ENCODE data around the gene ECE1. TPM values are rescaled to one million over a fixed set of nuclear protein-coding genes. Genes with fewer than 3 reads are reported as not detected.

ECE1 gene
- 17.4 and 17.5 TPM in 2 replicates for polyA plus RNA-seq (2014; cell fraction: cytosol; rRNA removed)
- polyA plus RNA-seq (2014; cell fraction: nucleus; rRNA removed), result 6.6 and 9.1 TPM in 2 replicates

- peak; percentile 57 for DNase-seq (ENCODE audit: low spot score)
Observed at GRCh38 chr1:21289700-21290545, at the start of gene ECE1. Gene ECE1, minus strand, starts transcription at chr1:21290463. Its CDS starts 49 bp downstream, at chr1:21290414.

DNA sequence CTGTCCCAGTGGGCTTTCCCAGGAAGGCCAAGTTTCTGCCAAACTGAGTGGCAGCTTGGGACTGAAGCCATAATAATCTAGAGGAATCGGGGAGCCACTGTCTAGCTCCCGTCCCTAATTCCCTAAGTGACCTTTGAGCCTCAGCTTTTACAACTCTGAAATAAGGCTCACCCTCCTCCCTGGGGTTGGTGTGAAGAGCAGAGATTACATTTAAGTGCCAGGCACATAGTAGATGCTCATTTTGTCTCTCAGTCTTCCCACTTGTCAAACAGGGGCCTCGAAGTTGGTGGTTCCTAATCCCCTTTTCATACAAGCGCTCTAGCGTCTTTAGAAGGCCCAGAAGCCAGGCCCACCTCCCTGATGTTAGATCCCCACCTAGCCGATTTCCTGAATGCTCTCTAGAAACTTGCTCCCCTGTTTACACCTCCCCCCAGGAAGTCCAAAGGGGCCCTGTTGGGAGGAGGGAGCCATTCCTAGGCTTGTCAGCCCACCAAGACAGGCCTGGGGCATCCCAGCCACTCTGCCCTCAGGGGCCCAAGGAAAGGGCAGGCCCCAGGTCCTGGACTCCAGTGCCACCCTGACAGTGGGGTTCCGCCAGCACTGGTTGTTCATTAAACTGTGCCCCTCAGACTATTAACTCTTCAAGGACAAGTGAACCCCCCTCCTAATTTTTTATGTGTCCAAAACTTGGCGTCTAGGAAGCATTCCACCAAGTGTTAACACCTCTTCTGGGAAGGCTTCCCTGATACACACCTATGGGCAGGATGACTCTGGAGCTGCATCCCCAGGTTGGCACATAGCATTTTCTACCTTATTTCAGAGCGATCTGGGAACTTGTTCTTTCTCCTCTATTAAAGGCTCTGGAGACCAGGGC, 49.3 kb upstream of the ECE1 start:
- no peak for DNase-seq (ENCODE audit: low spot score)

DNA sequence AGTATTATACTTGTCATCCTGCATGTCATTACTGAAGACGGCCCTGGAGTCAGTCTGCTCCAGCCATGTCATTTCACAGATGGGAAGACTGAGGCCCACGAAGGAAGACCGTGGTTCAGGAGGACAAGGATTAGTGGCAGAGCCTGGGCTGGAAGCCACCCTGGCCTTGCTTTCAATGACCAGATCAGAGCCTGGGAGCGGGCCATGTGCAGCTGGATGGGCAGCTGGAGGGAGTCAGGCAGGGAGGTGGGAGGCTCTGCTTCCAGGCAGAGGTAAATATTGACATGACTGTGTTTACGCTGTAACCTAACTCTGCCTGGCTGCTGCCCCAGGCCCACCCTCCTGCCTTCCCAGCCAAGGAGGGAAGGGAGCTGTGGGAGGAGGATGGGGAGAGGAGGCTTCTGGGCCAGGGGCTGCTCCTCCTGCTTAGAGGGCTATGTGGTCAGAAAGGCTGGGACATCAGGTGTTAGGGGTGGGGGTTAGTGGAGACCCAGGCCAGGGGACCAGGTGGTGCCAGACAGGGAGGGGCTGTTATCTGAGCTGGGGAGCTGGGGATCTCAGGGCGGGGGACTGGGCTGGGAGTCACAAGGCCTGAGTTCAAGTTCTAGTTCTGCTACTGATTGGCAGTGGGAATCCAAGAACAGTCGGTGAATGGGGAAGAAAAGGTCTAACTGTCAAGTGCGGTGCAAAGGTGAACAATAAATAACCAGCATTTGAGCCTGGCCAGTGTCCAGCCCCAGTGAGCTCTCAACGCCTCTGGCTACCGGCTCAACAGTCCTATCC, 48.5 kb upstream of the ECE1 start:
- DNase-seq (ENCODE audit: low spot score), result peak; percentile 35

DNA sequence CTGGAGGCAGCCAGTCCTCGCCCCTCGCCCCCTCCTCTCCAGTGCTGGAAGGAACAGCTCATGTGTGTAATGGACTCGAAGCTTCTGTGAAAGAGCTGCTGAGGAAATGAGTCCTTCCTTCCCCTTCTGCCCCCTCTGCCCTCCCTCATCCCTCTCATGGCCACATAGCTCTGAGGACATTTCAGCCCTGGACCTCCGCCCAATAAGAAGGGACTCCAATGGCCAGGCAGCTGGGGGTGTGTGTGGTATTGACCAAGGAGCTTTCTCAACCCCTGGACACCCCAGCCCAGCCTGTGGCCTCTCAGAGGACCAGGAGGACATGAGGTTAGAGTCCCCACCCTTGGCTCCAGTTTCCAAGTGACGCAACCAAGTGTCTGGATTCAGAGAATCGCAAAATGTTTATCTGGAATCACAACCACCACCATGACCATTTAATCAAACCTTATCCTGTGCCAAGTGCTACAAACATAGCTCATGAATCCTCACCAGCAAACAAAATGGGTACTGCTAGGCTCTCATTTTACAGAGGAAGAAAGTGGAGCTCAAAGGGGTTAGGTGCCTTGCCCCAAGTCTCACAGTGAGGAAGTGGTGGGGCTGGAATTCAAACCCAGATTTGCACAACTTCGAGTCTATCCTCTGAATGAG, 47.8 kb upstream of the ECE1 start:
- no peak for DNase-seq (ENCODE audit: low spot score)

DNA sequence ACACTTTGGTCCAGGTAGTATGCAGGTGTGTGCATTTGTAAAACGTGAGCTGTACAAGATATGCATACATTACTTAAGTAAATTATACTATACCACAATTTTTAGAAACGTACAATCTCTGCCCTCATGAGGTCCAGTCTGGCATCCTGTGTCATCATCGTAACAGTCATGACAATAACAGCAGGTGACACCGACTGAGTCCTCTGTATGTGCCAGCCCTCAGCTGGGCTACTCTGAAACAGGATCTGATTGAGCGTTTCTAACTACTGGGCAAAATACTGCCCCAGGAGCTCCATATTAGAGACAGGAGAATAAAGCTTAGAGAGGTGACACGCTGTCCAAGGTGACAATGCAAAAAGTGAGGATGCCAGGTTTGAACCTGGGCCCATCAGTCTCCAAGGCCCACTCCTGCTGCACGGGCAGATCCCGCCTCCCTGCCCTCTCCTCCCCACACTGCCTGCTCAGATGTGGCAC, 47.2 kb upstream of the ECE1 start:
- DNase-seq (ENCODE audit: low spot score), result no peak

- DNase-seq (ENCODE audit: low spot score), result peak; percentile 56
Observed at GRCh38 chr1:21337010-21337437, 46.8 kb upstream of the ECE1 start.

DNA sequence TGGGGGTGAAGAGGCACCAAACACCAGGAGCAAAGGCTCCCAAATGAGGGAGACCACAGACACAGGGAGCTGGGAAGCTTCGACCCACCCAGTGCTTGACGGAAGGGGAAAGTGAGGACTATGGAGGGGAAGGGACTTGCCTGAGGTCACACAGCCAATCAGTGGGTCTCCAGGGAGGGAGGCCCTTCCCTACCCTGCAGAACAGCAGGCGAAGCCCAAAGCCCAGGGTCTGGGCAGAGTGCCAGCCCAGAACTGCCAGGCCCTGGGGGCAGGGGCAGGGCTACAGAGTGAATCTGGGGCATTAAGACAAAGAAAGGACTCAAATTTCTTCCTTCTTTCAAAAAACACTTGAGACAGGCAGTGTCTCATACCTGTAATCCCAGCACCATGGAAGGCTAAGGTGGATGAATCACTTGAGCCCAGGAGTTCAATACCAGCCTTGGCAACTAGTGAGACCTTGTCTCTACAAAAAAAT, 45.5 kb upstream of the ECE1 start:
- DNase-seq (ENCODE audit: low spot score), result no peak

DNA sequence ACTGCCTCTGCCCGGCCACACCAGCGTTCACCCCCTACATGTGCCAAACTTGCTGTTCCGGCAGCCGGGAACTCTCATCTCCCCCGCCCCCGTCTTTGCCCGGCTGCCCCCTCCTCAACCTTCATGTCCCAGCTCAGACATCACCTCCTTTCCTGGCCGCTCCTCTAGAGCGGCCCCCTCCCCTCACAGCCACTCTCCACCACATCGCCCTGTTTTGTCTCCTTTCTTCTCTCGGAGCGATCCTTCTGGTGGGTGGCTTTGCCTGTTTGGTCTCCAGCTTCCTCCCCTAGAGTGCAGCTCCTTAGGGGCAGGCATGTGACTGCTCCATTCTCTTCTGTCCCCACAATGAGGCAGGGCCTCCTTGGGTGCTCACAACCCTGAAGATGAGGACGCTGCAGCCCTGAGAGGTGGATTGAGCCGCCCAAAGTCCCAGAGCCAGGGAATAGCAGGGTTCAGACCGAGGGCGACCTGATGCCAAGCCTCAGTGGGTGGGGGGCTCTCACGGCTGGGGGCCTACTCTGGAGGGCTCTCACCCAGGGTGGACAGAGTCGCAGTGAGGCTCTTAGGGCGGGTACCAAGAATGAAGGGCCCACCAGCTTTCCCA, 44.9 kb upstream of the ECE1 start:
- DNase-seq (ENCODE audit: low spot score), result no peak

- no peak for DNase-seq (ENCODE audit: low spot score)
Observed at GRCh38 chr1:21334214-21335087, 44.2 kb upstream of the ECE1 start.

GRCh38 chr1:21333824-21334213, 43.6 kb upstream of the ECE1 start:
- DNase-seq (ENCODE audit: low spot score), result no peak

DNA sequence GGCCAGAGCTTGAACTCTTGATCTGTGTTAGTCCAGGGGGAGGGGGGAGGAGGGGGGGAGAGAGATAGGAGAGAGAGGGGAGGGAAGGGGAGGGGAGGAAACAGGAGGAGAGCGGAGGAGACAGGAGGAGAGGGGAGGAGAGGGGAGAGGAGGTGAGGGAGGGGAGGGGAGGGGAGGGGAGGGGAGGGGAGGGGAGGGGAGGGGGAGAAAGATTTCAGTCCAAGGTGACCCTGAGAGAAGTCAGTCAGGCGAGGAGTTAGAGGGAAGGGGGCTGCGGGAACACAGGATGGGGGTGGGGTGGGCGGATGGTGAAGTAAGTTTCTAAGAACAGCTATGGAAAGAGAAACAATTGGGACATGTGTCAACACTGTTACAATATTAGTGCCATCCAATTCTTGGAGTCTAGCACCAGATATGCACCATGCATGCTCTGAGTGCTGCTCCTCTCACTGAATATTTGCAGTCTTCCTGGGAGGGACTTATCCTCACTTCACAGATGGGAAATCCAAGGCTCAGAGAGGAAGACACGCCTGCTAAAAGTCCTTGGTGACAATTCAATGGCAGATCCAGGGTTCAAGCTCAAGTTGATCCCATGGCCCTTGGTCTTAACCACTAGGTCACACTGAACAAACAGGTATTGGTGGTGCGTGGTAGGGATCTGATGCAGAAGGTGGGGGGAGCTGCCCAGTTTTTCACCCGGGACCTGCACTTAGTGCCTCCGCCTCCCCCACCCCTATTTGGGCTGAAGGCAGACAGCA, 42.5 kb upstream of the ECE1 start:
- no peak for DNase-seq (ENCODE audit: low spot score)

GRCh38 chr1:21331752-21332478, 41.7 kb upstream of the ECE1 start:
- peak; percentile 75 for DNase-seq (ENCODE audit: low spot score)

DNA sequence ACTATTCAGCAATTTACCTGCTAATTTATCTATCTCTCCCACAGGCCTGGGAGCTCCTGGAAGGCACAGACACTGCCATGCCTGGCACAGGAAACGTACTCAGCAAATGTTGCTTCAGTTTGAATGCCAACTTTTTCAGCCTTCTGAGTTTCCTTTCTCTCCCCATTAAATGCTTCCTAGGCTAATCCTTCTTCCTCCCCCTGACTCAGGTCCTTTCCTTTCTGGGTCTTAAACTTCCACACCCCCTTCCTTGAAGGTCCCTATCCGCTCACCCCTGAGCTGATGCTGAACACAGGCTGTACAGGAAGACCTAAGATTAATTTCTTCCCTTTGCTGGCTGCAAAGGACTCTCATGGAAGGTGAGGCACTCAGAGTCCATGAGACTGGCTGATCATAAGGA, 40.3 kb upstream of the ECE1 start:
- no peak for DNase-seq (ENCODE audit: low spot score)

DNA sequence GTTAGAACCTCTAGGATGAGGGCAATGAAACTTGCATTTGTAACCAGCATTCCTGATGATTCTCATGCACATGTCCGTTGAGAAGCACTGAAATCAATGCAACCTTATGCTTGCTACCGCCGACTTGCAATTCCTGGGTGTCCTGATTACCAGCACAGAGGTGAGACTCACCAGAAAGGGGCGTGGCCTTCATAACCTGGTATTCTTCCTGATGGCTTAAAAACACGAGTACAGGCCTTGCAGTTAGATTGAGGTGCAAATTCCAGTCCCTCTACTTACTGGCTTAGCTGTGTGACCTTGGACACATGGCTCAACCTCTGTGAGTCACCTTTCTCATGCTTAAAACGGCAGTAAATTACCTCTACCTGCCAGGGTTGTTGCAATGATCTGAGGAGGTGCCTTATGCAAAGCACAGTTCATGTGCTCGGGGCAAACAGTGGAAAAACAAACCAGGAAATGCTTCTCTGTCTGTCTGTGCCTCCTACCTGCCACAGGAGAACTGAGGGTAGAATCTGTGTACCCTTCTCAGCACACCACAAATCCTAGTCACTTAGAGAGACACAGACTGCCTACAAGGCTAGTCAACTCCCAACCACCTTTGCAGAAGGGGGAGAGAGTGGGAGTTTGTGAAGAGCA, 39.1 kb upstream of the ECE1 start:
- DNase-seq (ENCODE audit: low spot score), result no peak

- no peak for DNase-seq (ENCODE audit: low spot score)
Observed at GRCh38 chr1:21327566-21328323, 37.5 kb upstream of the ECE1 start.

DNA sequence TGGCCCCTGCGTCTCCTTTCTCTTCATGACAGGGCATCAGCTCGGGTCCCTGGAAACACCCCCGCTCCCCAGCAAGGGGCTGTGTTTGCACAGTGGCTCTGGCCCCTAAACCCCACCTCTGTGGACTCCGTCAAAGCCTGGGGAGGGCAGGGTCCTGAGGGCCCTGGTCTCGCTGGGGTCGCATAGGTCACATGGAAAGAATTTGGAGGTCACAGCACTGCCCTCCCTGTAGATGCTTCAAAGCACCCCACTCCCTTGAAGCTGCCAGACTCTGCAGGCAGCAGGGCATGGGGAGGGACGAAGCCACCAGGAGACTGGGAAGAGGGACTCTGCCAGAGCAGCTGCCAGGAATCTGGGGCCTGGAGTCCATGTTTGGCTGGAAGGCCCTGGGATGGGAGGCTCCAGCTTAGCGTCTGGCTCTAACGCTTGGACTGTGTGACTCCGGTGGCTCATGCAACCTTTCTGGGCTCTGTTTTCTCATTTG, 36.6 kb upstream of the ECE1 start:
- no peak for DNase-seq (ENCODE audit: low spot score)

Data from SK-N-DZ (cell line).